ENCODE results near the gene IL1RAP. TPM values are rescaled to one million over a fixed set of nuclear protein-coding genes. Genes with fewer than 3 reads are reported as not detected.

Gene IL1RAP
- total RNA-seq, 1 experiment from 2014 or later, result 62.0 TPM

- H3K27me3 Mint-ChIP-seq (ENCODE audit: insufficient read depth, unreplicated experiment), result no peaks in the 10 kb centered on the region
- intact Hi-C loops (cut with micrococcal nuclease), result no loop called here
- no peak for DNase-seq (ENCODE audit: unreplicated experiment)
- H3K27ac Mint-ChIP-seq (ENCODE audit: low read depth, unreplicated experiment), result no peak overlapping the region
- H3K4me3 Mint-ChIP-seq (ENCODE audit: unreplicated experiment), result no peak overlapping the region
- TF ChIP-seq, protein P1, sequence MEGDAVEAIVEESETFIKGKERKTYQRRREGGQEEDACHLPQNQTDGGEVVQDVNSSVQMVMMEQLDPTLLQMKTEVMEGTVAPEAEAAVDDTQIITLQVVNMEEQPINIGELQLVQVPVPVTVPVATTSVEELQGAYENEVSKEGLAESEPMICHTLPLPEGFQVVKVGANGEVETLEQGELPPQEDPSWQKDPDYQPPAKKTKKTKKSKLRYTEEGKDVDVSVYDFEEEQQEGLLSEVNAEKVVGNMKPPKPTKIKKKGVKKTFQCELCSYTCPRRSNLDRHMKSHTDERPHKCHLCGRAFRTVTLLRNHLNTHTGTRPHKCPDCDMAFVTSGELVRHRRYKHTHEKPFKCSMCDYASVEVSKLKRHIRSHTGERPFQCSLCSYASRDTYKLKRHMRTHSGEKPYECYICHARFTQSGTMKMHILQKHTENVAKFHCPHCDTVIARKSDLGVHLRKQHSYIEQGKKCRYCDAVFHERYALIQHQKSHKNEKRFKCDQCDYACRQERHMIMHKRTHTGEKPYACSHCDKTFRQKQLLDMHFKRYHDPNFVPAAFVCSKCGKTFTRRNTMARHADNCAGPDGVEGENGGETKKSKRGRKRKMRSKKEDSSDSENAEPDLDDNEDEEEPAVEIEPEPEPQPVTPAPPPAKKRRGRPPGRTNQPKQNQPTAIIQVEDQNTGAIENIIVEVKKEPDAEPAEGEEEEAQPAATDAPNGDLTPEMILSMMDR (IDR thresholded peaks at IDR 0.05; ENCODE audit: unreplicated experiment), result no peak
- ChIA-PET CTCF (no interaction called here), POLR2A (no interaction called here)
- BruUV-seq (replicated peaks), result no TSS peak
- peaks cover 21% of the 10 kb centered on the region for H3K36me3 Mint-ChIP-seq (ENCODE audit: insufficient read depth, unreplicated experiment)
- no peaks in the 10 kb centered on the region for H3K4me1 Mint-ChIP-seq (ENCODE audit: insufficient read depth, unreplicated experiment)
- H3K9me3 Mint-ChIP-seq (ENCODE audit: unreplicated experiment), result no peaks in the 10 kb centered on the region
Measured at GRCh38 chr3:190642016-190642415, 128.1 kb downstream of the IL1RAP start.

DNA sequence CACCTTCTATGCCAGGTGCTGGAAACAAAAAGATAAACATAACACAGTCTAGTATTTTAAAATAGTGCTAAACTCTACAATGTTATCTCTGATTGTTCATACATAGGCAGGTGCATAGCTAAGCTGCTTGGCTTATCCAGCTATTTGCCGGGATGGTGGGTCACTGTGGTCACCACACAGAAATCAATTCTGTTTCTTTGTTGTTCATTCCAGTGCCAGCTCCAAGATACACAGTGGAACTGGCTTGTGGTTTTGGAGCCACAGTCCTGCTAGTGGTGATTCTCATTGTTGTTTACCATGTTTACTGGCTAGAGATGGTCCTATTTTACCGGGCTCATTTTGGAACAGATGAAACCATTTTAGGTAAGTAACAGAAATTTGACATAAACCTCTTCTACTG, 130.2 kb downstream of the IL1RAP start:
- Mint-ChIP-seq H3K9me3 (ENCODE audit: unreplicated experiment) (no peaks in the 10 kb centered on the region), H3K36me3 (ENCODE audit: insufficient read depth, unreplicated experiment) (peaks cover 24% of the 10 kb centered on the region), H3K4me3 (ENCODE audit: unreplicated experiment) (no peak overlapping the region), H3K4me1 (ENCODE audit: insufficient read depth, unreplicated experiment) (no peaks in the 10 kb centered on the region), H3K27ac (ENCODE audit: low read depth, unreplicated experiment) (no peak overlapping the region), H3K27me3 (ENCODE audit: insufficient read depth, unreplicated experiment) (no peaks in the 10 kb centered on the region)
- TF ChIP-seq, protein P1 (IDR thresholded peaks at IDR 0.05; ENCODE audit: unreplicated experiment), result no peak
- intact Hi-C loops (cut with micrococcal nuclease), result no loop called here
- DNase-seq (ENCODE audit: unreplicated experiment), result no peak
- POLR2A ChIA-PET, result no interaction called here
- CTCF ChIA-PET, result interaction anchor here (1.2 kb wide), 1 partner anchor 129 kb away, joined by 3 read pairs; no protein-coding TSS in a partner anchor
- no TSS peak for BruUV-seq (replicated peaks)

- POLR2A ChIA-PET, result no interaction called here
- no peaks in the 10 kb centered on the region for H3K4me1 Mint-ChIP-seq (ENCODE audit: insufficient read depth, unreplicated experiment)
- BruUV-seq (replicated peaks), result no TSS peak
- H3K9me3 Mint-ChIP-seq (ENCODE audit: unreplicated experiment), result no peaks in the 10 kb centered on the region
- CTCF ChIA-PET, result interaction anchor here (0.5 to 1.2 kb wide), 2 partner anchors 130 to 1543 kb away, joined by 3 to 5 read pairs; no protein-coding TSS in a partner anchor
- H3K4me3 Mint-ChIP-seq (ENCODE audit: unreplicated experiment), result no peak overlapping the region
- no peak overlapping the region for H3K27ac Mint-ChIP-seq (ENCODE audit: low read depth, unreplicated experiment)
- H3K27me3 Mint-ChIP-seq (ENCODE audit: insufficient read depth, unreplicated experiment), result no peaks in the 10 kb centered on the region
- DNase-seq (ENCODE audit: unreplicated experiment), result no peak
- H3K36me3 Mint-ChIP-seq (ENCODE audit: insufficient read depth, unreplicated experiment), result peaks cover 20% of the 10 kb centered on the region
- intact Hi-C loops (cut with micrococcal nuclease), result no loop called here
- TF ChIP-seq, protein P1 (IDR thresholded peaks at IDR 0.05; ENCODE audit: unreplicated experiment), result no peak
Measured at GRCh38 chr3:190644766-190645165, 130.9 kb downstream of the IL1RAP start.

DNA sequence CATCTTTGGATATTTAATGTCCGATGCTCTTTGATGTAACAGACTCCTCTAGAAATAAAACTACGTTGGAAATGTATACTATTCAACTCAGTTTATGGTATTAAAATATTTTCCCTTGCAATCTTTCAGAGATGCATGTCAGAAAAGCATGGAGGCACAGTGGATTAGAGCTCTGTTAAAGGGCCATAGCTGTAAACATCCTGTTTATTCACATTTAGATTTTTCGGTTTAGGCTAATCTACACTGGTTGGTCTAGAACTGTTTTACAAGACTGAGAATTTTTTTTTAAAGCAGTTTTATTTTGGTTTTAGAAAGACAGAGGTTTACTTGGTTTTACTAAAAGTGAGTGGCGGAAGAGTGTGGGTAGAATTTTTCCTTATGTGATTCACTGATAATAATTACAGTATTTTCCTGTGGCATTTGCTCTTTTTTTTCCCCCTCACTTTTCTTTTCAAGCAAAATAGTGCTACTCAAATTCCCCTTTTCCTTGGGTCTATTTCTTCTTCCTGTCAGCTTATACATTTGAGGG, 132.1 kb downstream of the IL1RAP start:
- Mint-ChIP-seq H3K4me3 (ENCODE audit: unreplicated experiment) (no peak overlapping the region), H3K27me3 (ENCODE audit: insufficient read depth, unreplicated experiment) (no peaks in the 10 kb centered on the region), H3K27ac (ENCODE audit: low read depth, unreplicated experiment) (no peak overlapping the region), H3K36me3 (ENCODE audit: insufficient read depth, unreplicated experiment) (peaks cover 20% of the 10 kb centered on the region), H3K4me1 (ENCODE audit: insufficient read depth, unreplicated experiment) (no peaks in the 10 kb centered on the region), H3K9me3 (ENCODE audit: unreplicated experiment) (no peaks in the 10 kb centered on the region)
- no TSS peak for BruUV-seq (replicated peaks)
- TF ChIP-seq, protein P1 (IDR thresholded peaks at IDR 0.05; ENCODE audit: unreplicated experiment), result no peak
- ChIA-PET POLR2A (interaction anchor here (0.7 kb wide), 1 partner anchor 216 kb away, joined by 3 read pairs; the partner anchor contains the start of gene GMNC), CTCF (no interaction called here)
- intact Hi-C loops (cut with micrococcal nuclease), result no loop called here
- no peak for DNase-seq (ENCODE audit: unreplicated experiment)
